ENCODE measurements around the gene ATP13A3.

- TF ChIP-seq CTCF (IDR thresholded peaks at IDR 0.05 in 2 of 3, conservative IDR thresholded peaks at IDR 0.05 in 1 of 3; ENCODE audit: control insufficient read depth in 2 of 3, extremely low read depth in 1 of 3, insufficient read depth in 1 of 3, low read depth in 3 of 3, low read length in 3 of 3) (no peak), BCL11A (IDR thresholded peaks at IDR 0.05; ENCODE audit: low read depth, low read length) (no peak), IRF4 (IDR thresholded peaks at IDR 0.05; ENCODE audit: low read depth, low read length) (no peak), HSF1 (IDR thresholded peaks at IDR 0.05; ENCODE audit: low read depth, low read length) (no peak)
These were observed 79.4 kb downstream of the ATP13A3 start for GRCh38 chr3:194407423-194407822.
